ENCODE results near the gene MDN1. TPM values are rescaled to one million over a fixed set of nuclear protein-coding genes. Genes with fewer than 3 reads are reported as not detected.

Gene MDN1
- total RNA-seq, 4 donors from 2014 or later, result 21.3 to 30.4 (median 24.1) TPM

DNA sequence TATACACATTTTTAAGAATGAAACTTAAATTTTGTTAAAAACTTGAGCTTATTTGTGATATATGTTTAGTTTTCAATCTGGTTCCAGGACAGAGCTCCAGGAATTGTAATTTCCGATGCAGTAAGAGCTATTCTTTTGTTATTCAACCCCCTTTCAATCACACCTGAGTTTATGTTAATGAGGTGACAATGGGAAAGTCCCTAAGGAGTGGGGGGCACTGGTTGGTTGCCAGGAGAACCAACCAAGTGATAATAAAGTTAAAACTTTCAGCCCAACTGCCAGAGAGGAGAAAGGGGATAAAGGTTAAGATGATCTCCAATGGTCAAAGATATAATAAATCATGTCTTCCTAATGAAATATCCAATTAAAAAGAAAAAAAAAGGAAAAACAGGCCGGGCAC, 19.8 kb downstream of the MDN1 start:
- 64 to 86% methylated on average over 1 to 2 of the region's 2 CpGs for WGBS, 2 donors (ENCODE audit: low coverage in 1 of 2)
- no peak overlapping the region for H3K4me3 ChIP-seq
- peaks cover 0 to 71% of the 10 kb centered on the region in 2 donors for H3K36me3 ChIP-seq
- H3K27me3 ChIP-seq, result no peaks in the 10 kb centered on the region
- ATAC-seq, result no peak
- TF ChIP-seq POLR2A (IDR thresholded peaks at IDR 0.05), result no peak
- TF ChIP-seq, protein P1, sequence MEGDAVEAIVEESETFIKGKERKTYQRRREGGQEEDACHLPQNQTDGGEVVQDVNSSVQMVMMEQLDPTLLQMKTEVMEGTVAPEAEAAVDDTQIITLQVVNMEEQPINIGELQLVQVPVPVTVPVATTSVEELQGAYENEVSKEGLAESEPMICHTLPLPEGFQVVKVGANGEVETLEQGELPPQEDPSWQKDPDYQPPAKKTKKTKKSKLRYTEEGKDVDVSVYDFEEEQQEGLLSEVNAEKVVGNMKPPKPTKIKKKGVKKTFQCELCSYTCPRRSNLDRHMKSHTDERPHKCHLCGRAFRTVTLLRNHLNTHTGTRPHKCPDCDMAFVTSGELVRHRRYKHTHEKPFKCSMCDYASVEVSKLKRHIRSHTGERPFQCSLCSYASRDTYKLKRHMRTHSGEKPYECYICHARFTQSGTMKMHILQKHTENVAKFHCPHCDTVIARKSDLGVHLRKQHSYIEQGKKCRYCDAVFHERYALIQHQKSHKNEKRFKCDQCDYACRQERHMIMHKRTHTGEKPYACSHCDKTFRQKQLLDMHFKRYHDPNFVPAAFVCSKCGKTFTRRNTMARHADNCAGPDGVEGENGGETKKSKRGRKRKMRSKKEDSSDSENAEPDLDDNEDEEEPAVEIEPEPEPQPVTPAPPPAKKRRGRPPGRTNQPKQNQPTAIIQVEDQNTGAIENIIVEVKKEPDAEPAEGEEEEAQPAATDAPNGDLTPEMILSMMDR (IDR thresholded peaks at IDR 0.05), result no peak
- no peak for TF ChIP-seq POLR2AphosphoS5 (IDR thresholded peaks at IDR 0.05)
- no peaks in the 10 kb centered on the region for H3K9me3 ChIP-seq
- no peak overlapping the region for H3K27ac ChIP-seq
- H3K4me1 ChIP-seq, result no peaks in the 10 kb centered on the region

DNA sequence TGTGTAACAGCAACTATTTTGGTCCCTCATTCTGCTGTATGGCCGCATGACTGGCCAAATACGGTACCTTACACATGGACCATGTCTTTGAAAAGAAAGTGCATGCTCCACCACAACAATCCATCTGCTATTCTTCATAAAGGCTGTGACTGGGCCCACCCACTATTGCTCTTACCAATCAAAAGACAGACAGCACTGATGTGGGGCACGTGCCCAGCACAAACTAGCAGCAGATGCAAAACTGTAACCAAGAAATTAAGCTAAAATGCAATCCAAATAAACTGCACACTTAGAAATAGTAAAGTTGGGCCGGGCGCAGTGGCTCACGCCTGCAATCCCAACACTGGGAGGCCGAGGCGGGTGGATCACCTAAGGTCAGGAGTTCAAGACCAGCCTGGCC, 20.5 kb downstream of the MDN1 start:
- TF ChIP-seq POLR2AphosphoS5 (IDR thresholded peaks at IDR 0.05) (no peak), POLR2A (IDR thresholded peaks at IDR 0.05) (no peak), EP300 (IDR thresholded peaks at IDR 0.05) (no peak)
- TF ChIP-seq, protein P1 (IDR thresholded peaks at IDR 0.05), result no peak
- 94 to 100% methylated on average over 6 to 7 of the region's 8 CpGs for WGBS, 2 donors (ENCODE audit: low coverage in 1 of 2)
- H3K36me3 ChIP-seq, result peaks cover 0 to 77% of the 10 kb centered on the region in 2 donors

GRCh38 chr6:89797317-89797716, 22.3 kb downstream of the MDN1 start:
- no peaks in the 10 kb centered on the region for H3K27me3 ChIP-seq
- TF ChIP-seq, protein P1 (IDR thresholded peaks at IDR 0.05), result no peak
- TF ChIP-seq POLR2AphosphoS5 (IDR thresholded peaks at IDR 0.05) (no peak), EP300 (IDR thresholded peaks at IDR 0.05) (no peak), POLR2A (IDR thresholded peaks at IDR 0.05) (no peak)
- no peak overlapping the region for H3K27ac ChIP-seq
- H3K36me3 ChIP-seq, result peaks cover 0 to 83% of the 10 kb centered on the region in 2 donors
- WGBS, 2 donors (ENCODE audit: low coverage in 1 of 2), result 82 to 91% methylated on average over 4 to 5 of the region's 7 CpGs
- no peak overlapping the region for H3K4me3 ChIP-seq
- H3K9me3 ChIP-seq, result no peaks in the 10 kb centered on the region
- no peak for ATAC-seq
- no peaks in the 10 kb centered on the region for H3K4me1 ChIP-seq

More for the DNA sequence above, 20.5 kb downstream of the MDN1 start:
- Histone ChIP-seq H3K4me1 (no peaks in the 10 kb centered on the region), H3K9me3 (no peaks in the 10 kb centered on the region), H3K27me3 (no peaks in the 10 kb centered on the region), H3K4me3 (no peak overlapping the region), H3K27ac (no peak overlapping the region)
- ATAC-seq, result no peak

DNA sequence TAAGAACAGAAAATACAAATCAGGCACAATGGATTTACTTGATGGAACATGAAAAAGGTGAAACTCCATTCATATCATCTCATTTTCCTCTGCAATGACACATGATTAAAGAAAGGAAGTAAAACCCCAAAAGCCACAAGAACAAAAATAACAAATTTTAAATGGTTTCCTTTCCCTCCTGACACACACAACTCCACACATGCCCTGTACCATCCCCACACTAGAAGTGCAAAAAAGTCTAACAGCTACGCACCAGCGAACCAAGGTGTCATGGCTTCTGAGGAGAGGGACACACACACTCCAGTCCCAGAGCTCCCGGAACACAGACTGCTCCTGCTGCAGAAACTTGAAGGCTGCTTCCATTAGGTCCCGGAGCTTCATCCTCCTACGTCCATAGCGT, 25.3 kb downstream of the MDN1 start:
- Histone ChIP-seq H3K9me3 (no peaks in the 10 kb centered on the region), H3K4me1 (no peaks in the 10 kb centered on the region), H3K36me3 (peaks cover 0 to 86% of the 10 kb centered on the region in 2 donors), H3K27ac (no peak overlapping the region), H3K4me3 (no peak overlapping the region), H3K27me3 (no peaks in the 10 kb centered on the region)
- ATAC-seq, result no peak
- 92 to 96% methylated on average over 5 to 6 of the region's 6 CpGs for WGBS, 2 donors (ENCODE audit: low coverage in 1 of 2)
- TF ChIP-seq EP300 (IDR thresholded peaks at IDR 0.05) (no peak), POLR2A (IDR thresholded peaks at IDR 0.05) (no peak), POLR2AphosphoS5 (IDR thresholded peaks at IDR 0.05) (no peak)
- TF ChIP-seq, protein P1 (IDR thresholded peaks at IDR 0.05), result no peak

DNA sequence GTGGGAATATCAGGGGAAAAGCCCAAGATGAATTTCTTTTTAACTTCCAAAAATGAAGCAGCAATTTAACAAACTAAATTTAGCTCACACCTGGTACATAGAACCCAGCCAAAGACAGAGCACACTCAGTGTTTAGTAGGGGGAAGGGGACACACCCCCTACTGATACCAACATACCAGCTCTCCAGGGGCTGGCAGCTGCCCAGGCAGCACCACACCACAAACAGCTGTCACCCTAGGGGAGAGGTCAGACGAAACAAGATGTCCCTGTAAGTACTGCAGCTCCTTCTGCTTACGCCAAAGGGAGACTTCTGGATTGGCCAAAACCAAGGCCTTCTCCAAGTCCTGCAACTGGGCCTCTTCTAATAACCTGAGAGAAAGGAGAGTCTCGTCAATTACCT, 26.0 kb downstream of the MDN1 start:
- no peaks in the 10 kb centered on the region for H3K4me1 ChIP-seq
- H3K27ac ChIP-seq, result no peak overlapping the region
- 88% methylated on average over 1 of the region's 3 CpGs; no CpG with 5 or more reads in 1 of the 2 donors for WGBS, 2 donors (ENCODE audit: low coverage in 1 of 2)
- peaks cover 0 to 86% of the 10 kb centered on the region in 2 donors for H3K36me3 ChIP-seq
- no peak for TF ChIP-seq POLR2AphosphoS5 (IDR thresholded peaks at IDR 0.05)
- no peak for TF ChIP-seq POLR2A (IDR thresholded peaks at IDR 0.05)
- TF ChIP-seq, protein P1 (IDR thresholded peaks at IDR 0.05), result no peak
- TF ChIP-seq EP300 (IDR thresholded peaks at IDR 0.05), result no peak
- no peak for ATAC-seq
- no peaks in the 10 kb centered on the region for H3K9me3 ChIP-seq
- no peaks in the 10 kb centered on the region for H3K27me3 ChIP-seq
- H3K4me3 ChIP-seq, result no peak overlapping the region

Data from gastroesophageal sphincter (tissue), 4 donors.